ENCODE measurements around the gene PEPD.

The PEPD gene

GRCh38 chr19:33392341-33393285 lies 129.0 kb downstream of the PEPD start:
- no peak for DNase-seq

GRCh38 chr19:33391631-33392249 lies 129.9 kb downstream of the PEPD start:
- no peak for DNase-seq

GRCh38 chr19:33390908-33391630 lies 130.5 kb downstream of the PEPD start:
- no peak for DNase-seq

GRCh38 chr19:33390101-33390907 lies 131.3 kb downstream of the PEPD start:
- DNase-seq: no peak

GRCh38 chr19:33389421-33390100 lies 132.0 kb downstream of the PEPD start:
- no peak for DNase-seq

GRCh38 chr19:33388725-33389420 lies 132.7 kb downstream of the PEPD start:
- no peak for DNase-seq

- no peak for DNase-seq
Measured at GRCh38 chr19:33388231-33388724, 133.3 kb downstream of the PEPD start.

- no peak for DNase-seq
Measured at GRCh38 chr19:33387351-33388230, 134.0 kb downstream of the PEPD start.

- no peak for DNase-seq
Measured at GRCh38 chr19:33386361-33386858, 135.2 kb downstream of the PEPD start.

GRCh38 chr19:33385956-33386355 lies 135.6 kb downstream of the PEPD start:
- no peak for DNase-seq

- DNase-seq: no peak
Measured at GRCh38 chr19:33384983-33385382, 136.6 kb downstream of the PEPD start.

- no peak for DNase-seq
Measured at GRCh38 chr19:33383720-33384292, 137.8 kb downstream of the PEPD start.

- DNase-seq: no peak
Measured at GRCh38 chr19:33382982-33383381, 138.6 kb downstream of the PEPD start.

- no peak for DNase-seq
Measured at GRCh38 chr19:33382006-33382405, 139.6 kb downstream of the PEPD start.

GRCh38 chr19:33381101-33381500 lies 140.5 kb downstream of the PEPD start:
- no peak for DNase-seq

GRCh38 chr19:33379151-33379829 lies 142.3 kb downstream of the PEPD start:
- no peak for DNase-seq

- no peak for DNase-seq
Measured at GRCh38 chr19:33377586-33378475, 143.8 kb downstream of the PEPD start.

All from amniotic stem cell (primary cell).